ENCODE measurements around the gene CNOT6L.
A peak's percentile ranks its signal among the peaks of the same experiment; 100 is the strongest.

Gene CNOT6L

DNA sequence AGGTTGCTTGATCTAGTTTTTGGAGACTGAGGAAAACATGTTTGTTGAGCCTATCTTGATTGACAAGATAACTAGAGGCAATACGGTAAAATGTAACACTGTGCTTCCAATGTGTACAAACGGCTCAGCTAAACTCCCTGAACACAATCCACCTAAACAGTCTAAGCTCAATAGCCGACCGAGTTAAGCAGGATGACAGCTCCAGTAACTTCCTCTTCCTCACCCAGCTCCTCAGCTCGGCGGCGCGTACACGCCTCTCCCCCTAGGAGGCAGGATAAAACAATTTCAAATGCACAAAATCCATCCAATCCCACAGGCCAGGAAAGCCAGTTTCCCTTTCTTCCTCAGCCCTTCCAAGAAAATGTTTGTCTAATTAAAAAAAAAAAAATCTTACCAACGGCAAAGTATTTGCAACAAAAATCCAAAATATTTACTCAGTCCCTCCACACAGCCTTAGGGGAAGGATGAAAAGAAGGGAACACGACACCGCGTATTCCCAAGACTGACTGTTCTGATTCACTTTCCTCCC lies 1.0 kb downstream of the CNOT6L start:
- ChIA-PET POLR2A (interaction anchor here (1.1 kb wide), 2 partner anchors 27 to 44 kb away, joined by 3 read pairs; partner anchors contain the start of gene MRPL1), CTCF (interaction anchor here (1.0 to 1.5 kb wide), 5 partner anchors 9 to 123 kb away, joined by 4 to 8 read pairs (median 5); no protein-coding TSS in a partner anchor)
- H3K4me3 ChIP-seq (ENCODE audit: low read depth, low read length): peak overlapping the region; percentile 91
- TF ChIP-seq, protein P1, sequence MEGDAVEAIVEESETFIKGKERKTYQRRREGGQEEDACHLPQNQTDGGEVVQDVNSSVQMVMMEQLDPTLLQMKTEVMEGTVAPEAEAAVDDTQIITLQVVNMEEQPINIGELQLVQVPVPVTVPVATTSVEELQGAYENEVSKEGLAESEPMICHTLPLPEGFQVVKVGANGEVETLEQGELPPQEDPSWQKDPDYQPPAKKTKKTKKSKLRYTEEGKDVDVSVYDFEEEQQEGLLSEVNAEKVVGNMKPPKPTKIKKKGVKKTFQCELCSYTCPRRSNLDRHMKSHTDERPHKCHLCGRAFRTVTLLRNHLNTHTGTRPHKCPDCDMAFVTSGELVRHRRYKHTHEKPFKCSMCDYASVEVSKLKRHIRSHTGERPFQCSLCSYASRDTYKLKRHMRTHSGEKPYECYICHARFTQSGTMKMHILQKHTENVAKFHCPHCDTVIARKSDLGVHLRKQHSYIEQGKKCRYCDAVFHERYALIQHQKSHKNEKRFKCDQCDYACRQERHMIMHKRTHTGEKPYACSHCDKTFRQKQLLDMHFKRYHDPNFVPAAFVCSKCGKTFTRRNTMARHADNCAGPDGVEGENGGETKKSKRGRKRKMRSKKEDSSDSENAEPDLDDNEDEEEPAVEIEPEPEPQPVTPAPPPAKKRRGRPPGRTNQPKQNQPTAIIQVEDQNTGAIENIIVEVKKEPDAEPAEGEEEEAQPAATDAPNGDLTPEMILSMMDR (IDR thresholded peaks at IDR 0.05; ENCODE audit: insufficient read depth, low read length, missing control alignments): peak; percentile 64
- DNase-seq (ENCODE audit: low read depth, low spot score): no peak

DNA sequence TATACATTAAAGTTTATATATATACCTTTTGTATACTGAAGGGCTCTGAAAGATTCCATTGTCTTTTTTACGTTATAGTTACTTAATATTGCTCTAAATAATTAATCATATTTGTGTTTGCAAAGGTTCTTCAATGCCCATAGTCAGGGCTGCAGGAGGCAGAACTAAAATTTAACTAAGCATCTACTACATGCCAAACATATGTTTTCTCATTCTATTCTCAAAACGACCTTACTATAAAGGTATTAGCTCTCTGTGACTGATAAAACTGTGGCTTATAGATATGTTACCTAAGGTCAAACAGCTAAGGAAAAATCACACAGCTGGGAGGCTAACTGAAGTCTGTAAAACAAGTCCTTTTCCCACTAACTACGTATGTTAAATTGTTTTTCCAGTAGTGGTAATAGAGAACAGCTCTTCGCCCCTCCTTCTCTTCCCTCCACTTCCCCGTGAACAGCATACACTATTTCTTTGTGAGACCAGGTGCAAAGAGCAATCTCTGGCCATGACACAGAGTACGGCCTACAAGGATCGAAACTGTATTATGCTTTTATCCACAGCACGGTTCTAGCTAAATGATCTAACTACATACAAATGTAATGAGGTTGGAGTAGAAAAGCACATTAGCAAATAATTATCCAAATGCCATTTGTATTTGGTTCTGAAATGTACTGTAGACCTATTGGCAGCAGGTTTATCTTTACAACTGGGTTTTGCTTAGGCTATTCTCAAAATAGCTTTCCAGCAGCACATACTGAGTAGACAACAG lies 1.7 kb downstream of the CNOT6L start:
- no peak for DNase-seq (ENCODE audit: low read depth, low spot score)
- H3K4me3 ChIP-seq (ENCODE audit: low read depth, low read length): peak overlapping the region; percentile 91
- POLR2A ChIA-PET: interaction anchor here (1.1 kb wide), 2 partner anchors 28 to 45 kb away, joined by 3 read pairs; partner anchors contain the start of gene MRPL1
- TF ChIP-seq, protein P1 (IDR thresholded peaks at IDR 0.05; ENCODE audit: insufficient read depth, low read length, missing control alignments): no peak
- CTCF ChIA-PET: interaction anchor here (1.0 to 1.5 kb wide), 4 partner anchors 8 to 122 kb away, joined by 4 to 8 read pairs (median 6); no protein-coding TSS in a partner anchor

DNA sequence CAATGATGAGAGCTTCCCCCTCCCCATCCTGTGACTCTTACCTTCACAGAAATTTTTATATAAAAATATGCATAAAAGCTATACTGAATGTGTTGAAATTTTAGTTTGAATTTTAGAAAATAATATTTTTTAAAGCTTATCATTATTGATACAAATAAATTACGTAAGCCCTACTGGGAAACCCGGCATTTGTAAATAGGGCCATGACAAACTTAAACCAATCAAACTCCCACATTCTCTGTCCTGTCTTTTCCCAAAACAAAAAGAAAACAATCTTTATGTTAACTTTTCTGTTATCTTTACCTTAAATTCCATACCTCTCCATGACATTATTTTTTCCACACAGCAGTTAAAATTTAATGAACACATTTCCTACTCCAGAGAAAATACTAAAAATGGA lies 2.6 kb downstream of the CNOT6L start:
- POLR2A ChIA-PET: no interaction called here
- TF ChIP-seq, protein P1 (IDR thresholded peaks at IDR 0.05; ENCODE audit: insufficient read depth, low read length, missing control alignments): no peak
- H3K4me3 ChIP-seq (ENCODE audit: low read depth, low read length): no peak overlapping the region
- no peak for DNase-seq (ENCODE audit: low read depth, low spot score)
- CTCF ChIA-PET: interaction anchor here (0.6 to 1.5 kb wide), 3 partner anchors 10 to 121 kb away, joined by 3 to 4 read pairs (median 3); no protein-coding TSS in a partner anchor

DNA sequence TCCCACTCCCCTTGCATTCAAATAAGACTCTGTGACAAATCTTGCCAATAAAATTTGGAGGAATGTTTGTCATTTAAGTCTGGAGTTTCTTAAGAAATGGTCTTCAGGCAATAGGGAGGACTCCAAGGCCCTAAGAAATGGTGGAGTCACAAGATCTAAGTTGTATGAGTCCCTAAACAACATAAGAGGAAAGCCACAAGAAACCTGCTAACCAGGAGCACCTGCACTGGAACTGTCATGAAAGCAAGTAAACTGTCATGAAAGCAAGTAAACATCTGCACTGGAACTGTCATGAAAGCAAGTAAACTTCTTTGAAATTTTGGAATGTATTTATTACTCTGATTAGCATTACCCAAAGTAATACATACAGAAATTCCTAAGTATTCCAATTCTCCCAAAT lies 3.5 kb downstream of the CNOT6L start:
- ChIA-PET POLR2A (no interaction called here), CTCF (no interaction called here)
- no peak for DNase-seq (ENCODE audit: low read depth, low spot score)
- no peak overlapping the region for H3K4me3 ChIP-seq (ENCODE audit: low read depth, low read length)
- TF ChIP-seq, protein P1 (IDR thresholded peaks at IDR 0.05; ENCODE audit: insufficient read depth, low read length, missing control alignments): no peak

DNA sequence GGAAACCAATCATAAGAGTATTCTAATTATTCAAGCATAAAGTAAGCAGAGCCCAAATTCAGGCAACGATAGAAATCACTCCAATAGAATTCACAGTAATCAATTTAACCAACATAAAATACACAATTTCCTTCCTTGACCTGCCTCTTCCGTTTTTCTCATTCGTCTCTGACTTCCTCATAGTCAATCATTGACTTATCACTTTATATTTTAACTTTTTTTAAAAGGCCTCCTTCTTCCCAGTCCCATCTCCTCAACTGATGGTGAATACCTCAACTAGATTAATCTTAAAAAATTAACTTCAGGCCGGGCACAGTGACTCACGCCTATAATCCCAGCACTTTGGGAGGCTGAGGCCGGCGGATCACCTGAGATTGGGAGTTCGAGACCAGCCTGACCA lies 13.3 kb downstream of the CNOT6L start:
- CTCF ChIA-PET: no interaction called here

DNA sequence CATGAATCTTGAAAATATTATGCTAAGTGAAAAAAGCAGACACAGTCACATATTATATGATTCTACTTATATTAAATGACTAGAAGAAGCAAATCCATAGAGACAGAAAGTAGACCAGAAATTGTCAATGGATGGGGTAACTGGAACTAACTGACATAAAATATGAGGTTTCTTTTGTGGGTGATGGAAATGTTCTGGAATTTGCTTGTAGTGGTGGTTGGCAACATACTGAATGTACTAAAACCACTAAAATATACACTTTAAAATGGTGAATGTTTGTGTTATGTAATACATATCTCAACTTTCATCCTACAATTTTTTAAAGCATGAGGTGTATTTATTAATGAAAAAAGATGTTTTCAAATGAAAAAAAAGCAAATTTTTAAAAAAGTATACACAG lies 14.7 kb downstream of the CNOT6L start:
- ChIA-PET CTCF (no interaction called here), POLR2A (no interaction called here)
- TF ChIP-seq, protein P1 (IDR thresholded peaks at IDR 0.05; ENCODE audit: insufficient read depth, low read length, missing control alignments): no peak
- no peak for DNase-seq (ENCODE audit: low read depth, low spot score)
- H3K4me3 ChIP-seq (ENCODE audit: low read depth, low read length): no peak overlapping the region

More for the DNA sequence above, 13.3 kb downstream of the CNOT6L start:
- no peak for DNase-seq (ENCODE audit: low read depth, low spot score)
- POLR2A ChIA-PET: no interaction called here
- TF ChIP-seq, protein P1 (IDR thresholded peaks at IDR 0.05; ENCODE audit: insufficient read depth, low read length, missing control alignments): no peak
- H3K4me3 ChIP-seq (ENCODE audit: low read depth, low read length): no peak overlapping the region

Data from AG04449 (cell line).